Progenitor cell of endocrine pancreas (in vitro differentiated cells): ENCODE data around the gene RPL35. TPM values are rescaled to one million over a fixed set of nuclear protein-coding genes. Genes with fewer than 3 reads are reported as not detected.

Experiments used
- DNase-seq: peaks from one replicate; pipeline ENCODE4 v3.0.0; 2021; ENCODE audit warnings: low spot score; ENCODE audit not compliant: unreplicated experiment
- H3K27ac Mint-ChIP-seq: 2 replicates; pipeline ENCODE4 v1.8.0; 2021; ENCODE audit warnings: mild to moderate bottlenecking, moderate library complexity, mixed read lengths
- H3K27me3 Mint-ChIP-seq: 2 replicates; pipeline ENCODE4 v1.8.0; 2021; ENCODE audit warnings: mixed read lengths
- H3K36me3 Mint-ChIP-seq: 2 replicates; pipeline ENCODE4 v1.8.0; 2022; ENCODE audit warnings: mixed read lengths; ENCODE audit not compliant: insufficient read depth
- H3K4me1 Mint-ChIP-seq: 2 replicates; pipeline ENCODE4 v1.8.0; 2021; ENCODE audit warnings: low read depth, mixed read lengths
- H3K4me3 Mint-ChIP-seq: 2 replicates; pipeline ENCODE4 v1.8.0; 2021; ENCODE audit warnings: low read depth, mild to moderate bottlenecking, moderate library complexity, mixed read lengths
- H3K9me3 Mint-ChIP-seq: 2 replicates; pipeline ENCODE4 v1.8.0; 2021; ENCODE audit warnings: low read depth, mixed read lengths
- CTCF ChIP-seq: fragments of 200-600 bp; sonication (generic); IDR thresholded peaks from one replicate; pipeline ENCODE4 v1.5.0; 2021; ENCODE audit warnings: antibody characterized with exemption, mild to moderate bottlenecking; ENCODE audit not compliant: unreplicated experiment
- total RNA-seq: library from RNA; stranded (reverse); gene quantifications from 2 replicates; pipeline ENCODE4 v1.2.1, GENCODE V29; 2021

The RPL35 gene
- total RNA-seq, 1 donor from 2014 or later, result 1,027 TPM

DNA sequence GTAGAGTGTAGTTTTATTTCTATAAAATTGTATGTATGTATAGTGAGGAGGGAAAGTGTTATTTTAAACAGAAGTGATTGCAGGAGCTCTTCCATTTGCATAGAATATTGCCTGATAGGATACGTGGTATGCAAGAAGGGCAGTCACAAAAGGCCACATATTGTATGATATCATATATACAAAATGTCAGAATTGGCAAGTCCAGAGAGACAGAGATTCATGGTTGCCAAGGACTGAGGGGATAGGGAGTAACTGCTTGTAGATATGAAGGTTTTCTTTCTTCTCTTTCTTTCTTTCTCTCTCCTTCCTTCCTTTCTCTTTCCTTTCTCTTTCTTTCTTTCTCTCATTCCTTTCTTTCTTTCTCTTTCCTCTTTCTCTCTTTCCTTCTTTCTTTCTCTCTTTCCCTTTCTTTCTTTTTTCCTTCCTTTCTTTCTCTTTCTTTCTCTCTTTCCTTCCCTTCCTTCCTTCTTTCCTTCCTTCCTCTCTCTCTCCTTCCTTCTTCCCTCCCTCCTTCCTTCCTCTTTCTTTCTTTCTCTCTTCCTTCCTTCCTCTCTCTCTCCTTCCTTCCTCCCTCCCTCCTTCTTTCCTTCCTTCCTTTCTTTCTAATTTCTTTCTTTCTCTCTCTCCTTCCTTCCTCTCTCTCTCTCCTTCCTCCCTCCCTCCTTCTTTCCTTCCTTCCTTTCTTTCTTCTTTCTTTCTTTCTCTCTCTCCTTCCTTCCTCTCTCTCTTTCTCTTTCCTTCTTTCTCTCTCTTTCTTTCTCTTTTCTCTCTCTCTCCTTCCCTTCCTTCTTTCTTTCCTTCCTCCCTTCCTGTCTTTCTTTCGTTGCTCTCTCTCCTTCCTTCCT lies 33.0 kb downstream of the RPL35 start:
- no peaks in the 10 kb centered on the region for H3K4me1 Mint-ChIP-seq
- H3K4me3 Mint-ChIP-seq, result no peak overlapping the region
- no peaks in the 10 kb centered on the region for H3K36me3 Mint-ChIP-seq
- H3K9me3 Mint-ChIP-seq, result peaks cover 4% of the 10 kb centered on the region
- H3K27me3 Mint-ChIP-seq, result no peaks in the 10 kb centered on the region
- H3K27ac Mint-ChIP-seq, result no peak overlapping the region
- DNase-seq, result no peak
- TF ChIP-seq CTCF, result no peak

- no peak for TF ChIP-seq CTCF
- no peaks in the 10 kb centered on the region for H3K9me3 Mint-ChIP-seq
- no peak overlapping the region for H3K4me3 Mint-ChIP-seq
- H3K36me3 Mint-ChIP-seq, result no peaks in the 10 kb centered on the region
- peaks cover 4% of the 10 kb centered on the region for H3K4me1 Mint-ChIP-seq
- H3K27me3 Mint-ChIP-seq, result no peaks in the 10 kb centered on the region
- DNase-seq, result no peak
- no peak overlapping the region for H3K27ac Mint-ChIP-seq
These were observed 40.8 kb downstream of the RPL35 start for GRCh38 chr9:124820698-124821623.

- H3K4me3 Mint-ChIP-seq, result no peak overlapping the region
- H3K27ac Mint-ChIP-seq, result peak overlapping the region; percentile 35
- no peaks in the 10 kb centered on the region for H3K9me3 Mint-ChIP-seq
- no peaks in the 10 kb centered on the region for H3K27me3 Mint-ChIP-seq
- peaks cover 4% of the 10 kb centered on the region for H3K4me1 Mint-ChIP-seq
- DNase-seq, result no peak
- H3K36me3 Mint-ChIP-seq, result no peaks in the 10 kb centered on the region
- peak; percentile 18 for TF ChIP-seq CTCF
These were observed 43.1 kb downstream of the RPL35 start for GRCh38 chr9:124818431-124819281.

- peaks cover 14% of the 10 kb centered on the region for H3K4me1 Mint-ChIP-seq
These were observed 46.2 kb downstream of the RPL35 start for GRCh38 chr9:124815601-124816000.

More at GRCh38 chr9:124815601-124816000, 46.2 kb downstream of the RPL35 start:
- TF ChIP-seq CTCF, result no peak
- H3K36me3 Mint-ChIP-seq, result no peaks in the 10 kb centered on the region
- DNase-seq, result no peak
- H3K27me3 Mint-ChIP-seq, result no peaks in the 10 kb centered on the region
- no peak overlapping the region for H3K4me3 Mint-ChIP-seq
- H3K27ac Mint-ChIP-seq, result no peak overlapping the region
- H3K9me3 Mint-ChIP-seq, result no peaks in the 10 kb centered on the region
